H1 (cell line): Measurements from ENCODE around the gene MTCH1. TPM values are rescaled to one million over a fixed set of nuclear protein-coding genes. Genes with fewer than 3 reads are reported as not detected.

Experiments
- CEBPB ChIP-seq: IDR thresholded peaks from 2 replicates; pipeline ENCODE4 v1.6.1; 2012; ENCODE audit warnings: low read depth, low read length
- GTF2F1 ChIP-seq: IDR thresholded peaks from 2 replicates; pipeline ENCODE4 v1.6.1; 2012; ENCODE audit warnings: low read depth, low read length, improper control_type of control experiment, borderline replicate concordance
- polyA plus RNA-seq, 7 experiments: library from polyadenylated mRNA; depleted of rRNA in 3 of 7; stranded (reverse) in 5 of 7; unstranded in 2 of 7; fragments of >200 nt in 5 of 7; fragments of 200-250 nt in 2 of 7; gene quantifications; 1 replicate in 5 of 7; 2 replicates in 1 of 7; 4 replicates in 1 of 7; pipeline versions ENCODE4 v1.2.1 to v1.2.3, GENCODE V29; 2011 to 2013; ENCODE audit warnings: missing spikeins in 2 of 7, mixed read lengths in 2 of 7
- total RNA-seq: library from RNA; stranded (reverse); fragmentation: NEBNext Ultra II Directional; extraction: Animal tissue kit (Norgen Biotek cat#: 25700); gene quantifications from 2 replicates; pipeline ENCODE4 v1.2.1, GENCODE V29; 2021

MTCH1 gene
- total and polyA plus RNA-seq, 2 of the 8 experiments (the other 6 are each of a cell fraction or from before 2014, with no cell fraction given) = 169 to 214 TPM

- TF ChIP-seq CEBPB (no peak), GTF2F1 (no peak)
- TF ChIP-seq, all 59 proteins: peak for 0
These were observed 65.9 kb downstream of the MTCH1 start (continued) for GRCh38 chr6:36920049-36920448.

Other genes with a start within 250 kb of the MTCH1 start
- 0.15 and 0.88 TPM in 2 replicates for gene CPNE5, start 146.8 kb downstream of the MTCH1 start, total RNA-seq
- gene CPNE5, start 146.8 kb downstream of the MTCH1 start, polyA plus RNA-seq (2011; rRNA removed) = 1.8 and 2.3 TPM in 2 replicates
- gene PPIL1, start 111.4 kb downstream of the MTCH1 start, total RNA-seq = 85.8 and 86.5 TPM in 2 replicates
- gene PPIL1, start 111.4 kb downstream of the MTCH1 start, polyA plus RNA-seq (2011; rRNA removed) = 52.7 and 83.7 TPM in 2 replicates
- gene C6orf89, start 100.2 kb downstream of the MTCH1 start, total RNA-seq = 11.6 and 12.3 TPM in 2 replicates
- 4.5 and 4.6 TPM in 2 replicates for gene C6orf89, start 100.2 kb downstream of the MTCH1 start, polyA plus RNA-seq (2011; rRNA removed)
- gene PI16, start 31.5 kb downstream of the MTCH1 start, total RNA-seq = not detected in 2 replicates
- 0.05 and 0.06 TPM in 2 replicates for gene PI16, start 31.5 kb downstream of the MTCH1 start, polyA plus RNA-seq (2011; rRNA removed)
- 0.19 and 0.32 TPM in 2 replicates for gene FGD2, start 19.5 kb upstream of the MTCH1 start, total RNA-seq
- 0.12 and 0.24 TPM in 2 replicates for gene FGD2, start 19.5 kb upstream of the MTCH1 start, polyA plus RNA-seq (2011; rRNA removed)
- gene PIM1, start 184.0 kb upstream of the MTCH1 start, total RNA-seq = 94.1 and 94.9 TPM in 2 replicates
- gene PIM1, start 184.0 kb upstream of the MTCH1 start, polyA plus RNA-seq (2011; rRNA removed) = 25.5 and 42.7 TPM in 2 replicates